Measurements from ENCODE around the gene NISCH.

Gene NISCH

GRCh38 chr3:52468336-52468735, 12.9 kb downstream of the NISCH start:
- TF ChIP-seq CTCF (IDR thresholded peaks at IDR 0.05; ENCODE audit: low read depth, low read length) = no peak
- DNase-seq (ENCODE audit: extremely low read depth, low read depth) = no peak

GRCh38 chr3:52469001-52469400, 13.6 kb downstream of the NISCH start:
- TF ChIP-seq CTCF (IDR thresholded peaks at IDR 0.05; ENCODE audit: low read depth, low read length) = no peak
- no peak for DNase-seq (ENCODE audit: extremely low read depth, low read depth)

- DNase-seq (ENCODE audit: extremely low read depth, low read depth) = no peak
- no peak for TF ChIP-seq CTCF (IDR thresholded peaks at IDR 0.05; ENCODE audit: low read depth, low read length)
Measured at GRCh38 chr3:52470920-52471319, 15.5 kb downstream of the NISCH start.

GRCh38 chr3:52471371-52472238, 16.2 kb downstream of the NISCH start:
- TF ChIP-seq CTCF (IDR thresholded peaks at IDR 0.05; ENCODE audit: low read depth, low read length) = peak; percentile 63

GRCh38 chr3:52472239-52473000, 17.0 kb downstream of the NISCH start:
- no peak for TF ChIP-seq CTCF (IDR thresholded peaks at IDR 0.05; ENCODE audit: low read depth, low read length)
- DNase-seq (ENCODE audit: extremely low read depth, low read depth) = no peak

More at GRCh38 chr3:52471371-52472238, 16.2 kb downstream of the NISCH start:
- DNase-seq (ENCODE audit: extremely low read depth, low read depth) = no peak

GRCh38 chr3:52473026-52473425, 17.6 kb downstream of the NISCH start:
- TF ChIP-seq CTCF (IDR thresholded peaks at IDR 0.05; ENCODE audit: low read depth, low read length) = no peak
- no peak for DNase-seq (ENCODE audit: extremely low read depth, low read depth)

All from AG09319 (cell line).